Dermis blood vessel endothelial cell (primary cell): Measurements from ENCODE around the gene CDC45. TPM values are rescaled to one million over a fixed set of nuclear protein-coding genes. Genes with fewer than 3 reads are reported as not detected.
A peak's percentile ranks its signal among the peaks of the same experiment; 100 is the strongest.
"Not testable (repeated sequence)": the region's sequence is repeated elsewhere in the genome, so short reads cannot be mapped to it uniquely, and the experiment has no call there.

Source experiments
- DNase-seq: peaks from one replicate; pipeline ENCODE4 v3.0.0; 2010
- total RNA-seq: library from RNA; depleted of rRNA; stranded (reverse); fragments of >200 nt; gene quantifications from 2 replicates; pipeline ENCODE4 v1.2.3, GENCODE V29; 2014

Gene CDC45
- total RNA-seq = 12.4 and 35.3 TPM in 2 replicates

GRCh38 chr22:19479355-19480172 is at the start of gene CDC45:
CDC45 (plus strand) TSS chr22:19479920; CDS start chr22:19479969, 49 bp downstream.
- peak; percentile 99 for DNase-seq

- DNase-seq = peak; percentile 30
Observed at GRCh38 chr22:19429950-19430889, 49.5 kb upstream of the CDC45 start.

GRCh38 chr22:19430890-19431541 is 48.7 kb upstream of the CDC45 start:
- peak; percentile 52 for DNase-seq

GRCh38 chr22:19431649-19432132 is 48.0 kb upstream of the CDC45 start, which contains the start of gene HIRA:
HIRA (minus strand) TSS chr22:19431733; CDS start chr22:19431476, 257 bp downstream.
- DNase-seq = peak; percentile 81

GRCh38 chr22:19432133-19432851 is 47.4 kb upstream of the CDC45 start, which contains the start of gene MRPL40:
MRPL40 (plus strand) TSS chr22:19432545; CDS start chr22:19432555, 10 bp downstream.
- DNase-seq = peak; percentile 96

GRCh38 chr22:19434401-19434800 is 45.3 kb upstream of the CDC45 start:
- no peak for DNase-seq

- no peak for DNase-seq
Observed at GRCh38 chr22:19434829-19435580, 44.7 kb upstream of the CDC45 start.

- not testable (repeated sequence) for DNase-seq
Observed at GRCh38 chr22:19436444-19437161, 43.1 kb upstream of the CDC45 start.

GRCh38 chr22:19438298-19438697 is 41.4 kb upstream of the CDC45 start:
- DNase-seq = no peak

GRCh38 chr22:19440411-19441195 is 39.1 kb upstream of the CDC45 start:
- DNase-seq = no peak

GRCh38 chr22:19442166-19442565 is 37.6 kb upstream of the CDC45 start:
- DNase-seq = no peak

- DNase-seq = no peak
Observed at GRCh38 chr22:19443544-19444211, 36.0 kb upstream of the CDC45 start.

GRCh38 chr22:19445279-19445982 is 34.3 kb upstream of the CDC45 start:
- DNase-seq = peak; percentile 20

GRCh38 chr22:19446603-19447329 is 33.0 kb upstream of the CDC45 start:
- peak; percentile 37 for DNase-seq

GRCh38 chr22:19447330-19448075 is 32.2 kb upstream of the CDC45 start, which contains the start of gene C22orf39:
C22orf39 (minus strand) TSS chr22:19447711; CDS start chr22:19447688, 23 bp downstream.
- peak; percentile 95 for DNase-seq

GRCh38 chr22:19448076-19448607 is 31.6 kb upstream of the CDC45 start:
- DNase-seq = peak; percentile 59
